ENCODE results near the gene GSTM3.
"Not testable (repeated sequence)": the region's sequence is repeated elsewhere in the genome, so short reads cannot be mapped to it uniquely, and the experiment has no call there.

The GSTM3 gene

DNA sequence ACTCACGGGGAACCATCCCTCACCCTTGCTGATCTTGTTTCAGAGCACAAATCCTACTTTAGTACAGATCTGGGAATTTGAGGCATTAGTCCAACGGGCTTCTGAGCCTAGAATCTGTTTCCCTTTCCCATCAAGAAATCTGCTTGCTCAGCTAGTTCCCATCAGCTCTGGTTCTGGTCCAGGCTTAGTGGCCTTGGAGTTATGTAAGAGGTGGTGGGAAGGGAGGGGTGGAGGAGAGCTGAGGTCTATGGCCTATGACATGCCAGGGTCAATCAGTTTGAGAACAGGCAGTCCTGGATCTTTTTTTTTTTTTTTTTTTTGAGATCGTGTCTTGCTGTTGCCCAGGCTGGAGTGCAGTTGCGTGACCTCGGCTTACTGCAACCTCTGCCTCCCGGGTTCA is 49.1 kb downstream of the GSTM3 start:
- DNase-seq = no peak

DNA sequence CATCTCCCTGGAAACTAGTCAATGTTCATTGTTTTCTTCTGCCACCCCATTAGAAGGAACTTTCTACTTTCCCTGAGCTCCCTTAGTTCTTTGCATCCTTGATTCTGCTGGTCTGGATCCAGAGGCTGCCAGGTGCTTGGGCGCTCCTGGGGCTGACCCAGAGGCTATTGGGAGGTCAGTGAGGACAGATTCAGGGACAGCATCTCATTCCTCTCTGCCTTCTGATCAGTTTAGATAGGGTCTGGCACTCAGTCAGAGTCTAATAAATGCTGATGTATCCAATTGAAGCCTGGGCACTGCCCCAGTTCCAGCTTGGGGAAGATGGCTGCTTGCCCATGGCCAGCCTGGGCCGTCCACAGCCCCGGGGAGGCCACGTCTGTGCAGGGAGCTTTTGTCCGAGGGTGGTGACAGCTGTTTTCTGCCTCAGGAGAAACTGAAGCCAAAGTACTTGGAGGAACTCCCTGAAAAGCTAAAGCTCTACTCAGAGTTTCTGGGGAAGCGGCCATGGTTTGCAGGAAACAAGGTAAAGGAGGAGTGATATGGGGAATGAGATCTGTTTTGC is 50.9 kb downstream of the GSTM3 start:
- DNase-seq = no peak

DNA sequence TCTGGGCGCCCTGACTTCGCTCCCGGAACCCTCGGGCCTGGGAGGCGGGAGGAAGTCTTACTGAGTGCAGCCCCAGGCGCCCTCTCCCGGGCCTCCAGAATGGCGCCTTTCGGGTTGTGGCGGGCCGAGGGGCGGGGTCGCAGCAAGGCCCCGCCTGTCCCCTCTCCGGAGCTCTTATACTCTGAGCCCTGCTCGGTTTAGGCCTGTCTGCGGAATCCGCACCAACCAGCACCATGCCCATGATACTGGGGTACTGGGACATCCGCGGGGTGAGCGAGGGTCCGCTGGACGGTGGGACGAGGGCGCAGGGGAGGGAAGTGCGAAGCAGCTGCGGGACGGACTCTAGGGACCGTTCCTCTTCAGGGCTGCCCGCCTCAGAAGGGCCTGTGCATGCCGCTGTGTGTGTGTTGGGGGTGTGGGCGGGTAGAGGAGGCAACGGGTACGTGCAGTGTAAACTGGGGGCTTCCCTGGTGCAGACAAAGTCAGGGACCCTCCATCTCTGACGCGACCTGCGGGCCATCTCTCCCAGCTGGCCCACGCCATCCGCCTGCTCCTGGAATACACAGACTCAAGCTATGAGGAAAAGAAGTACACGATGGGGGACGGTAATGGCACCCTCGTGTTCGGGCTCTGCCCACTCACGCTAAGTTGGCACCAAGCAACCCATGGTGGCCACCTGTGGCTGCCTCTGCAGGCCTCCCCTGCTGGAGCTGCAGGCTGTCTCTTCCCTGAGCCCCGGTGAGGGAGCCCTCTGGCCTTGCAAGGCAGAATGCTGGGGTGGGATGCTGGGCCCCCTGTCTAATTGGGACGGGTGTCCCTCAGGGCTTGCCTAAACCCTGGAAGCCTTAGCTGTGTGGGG is 53.0 kb downstream of the GSTM3 start, which contains the start of gene GSTM1:
TSS of gene GSTM1 (plus strand) at position 177 of the 859 bp plus-strand sequence. CDS start at position 234, 57 bp downstream.
- DNase-seq = no peak

DNA sequence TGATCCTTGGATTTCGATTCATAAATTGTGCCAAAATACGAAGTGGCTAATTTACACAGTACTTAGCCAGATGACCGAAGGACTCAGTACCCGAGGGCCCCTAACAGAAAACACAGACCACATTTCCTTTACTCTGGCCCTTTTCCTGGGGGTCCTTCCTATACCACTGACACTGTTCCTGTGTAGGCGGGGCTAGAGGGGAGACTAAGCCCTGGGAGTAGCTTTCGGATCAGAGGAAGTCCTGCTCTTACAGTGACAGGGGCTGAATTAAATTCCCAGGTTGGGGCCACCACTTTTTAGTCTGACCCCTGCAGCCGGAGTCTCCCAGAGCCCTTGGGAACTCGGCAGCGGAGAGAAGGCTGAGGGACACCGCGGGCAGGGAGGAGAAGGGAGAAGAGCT is 53.7 kb downstream of the GSTM3 start:
- DNase-seq = not testable (repeated sequence)

DNA sequence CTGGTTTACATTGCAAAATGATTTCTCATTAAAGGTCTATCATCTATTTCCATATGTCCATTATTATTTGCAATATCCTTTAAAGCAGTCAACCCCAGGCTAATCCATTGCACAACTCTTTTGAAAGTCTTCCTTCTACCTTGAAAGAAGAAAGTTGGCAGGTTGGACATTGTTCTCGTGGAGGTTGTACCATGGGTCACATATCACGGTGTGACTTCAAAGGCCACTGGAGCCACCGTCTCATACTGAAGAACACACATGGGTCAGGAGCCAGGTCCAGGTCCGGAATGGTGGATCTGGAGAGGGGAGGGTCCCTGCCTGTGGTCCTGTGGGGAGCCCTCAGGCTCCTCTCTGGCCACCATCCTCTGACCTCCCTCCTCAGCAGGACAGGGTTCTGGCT is 54.9 kb downstream of the GSTM3 start:
- DNase-seq = not testable (repeated sequence)

DNA sequence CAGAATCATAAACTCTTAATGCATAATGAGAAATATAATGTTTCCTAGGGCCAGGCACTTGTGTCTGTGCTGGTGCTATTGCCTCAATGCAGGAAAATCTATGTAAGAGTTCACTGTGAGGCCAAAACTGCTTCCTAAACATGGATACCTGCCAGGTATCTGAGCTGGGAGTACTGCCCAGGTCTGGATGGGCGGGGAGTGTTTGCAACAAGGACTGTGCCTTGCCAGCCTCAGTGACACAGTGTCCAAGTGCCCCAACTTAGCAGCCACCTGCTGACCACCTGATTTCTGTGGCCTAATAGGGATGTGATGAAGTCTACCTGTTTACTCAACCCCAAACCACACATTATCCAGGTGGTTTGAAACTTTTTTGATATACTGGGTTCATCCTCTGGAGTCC is 55.4 kb downstream of the GSTM3 start:
- DNase-seq = not testable (repeated sequence)

DNA sequence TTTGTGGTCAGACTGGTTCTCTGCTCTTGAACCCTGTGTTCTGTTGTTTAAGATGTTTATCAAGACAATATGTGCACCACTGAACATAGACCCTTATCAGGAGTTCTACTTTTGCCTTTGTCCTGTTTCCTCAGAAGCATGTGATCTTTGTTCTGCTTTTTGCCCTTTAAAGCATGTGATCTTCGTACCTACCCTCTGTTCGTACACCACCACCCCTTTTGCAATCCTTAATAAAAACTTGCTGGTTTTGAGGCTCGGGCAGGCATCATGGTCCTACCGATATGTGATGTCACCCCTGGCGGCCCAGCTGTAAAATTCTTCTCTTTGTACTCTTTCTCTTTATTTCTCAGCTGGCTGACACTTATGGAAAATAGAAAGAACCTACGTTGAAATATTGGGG is 56.1 kb downstream of the GSTM3 start:
- DNase-seq = not testable (repeated sequence)

Measured in NCI-H1092 treated with DMSO at 0.1 percent for 48 hours (cell line).